ENCODE data around the gene PLK3.

GRCh38 chr1:44847845-44848244 is 47.7 kb downstream of the PLK3 start:
- TF ChIP-seq POLR2AphosphoS5 (IDR thresholded peaks at IDR 0.05) (no peak), CTCF (IDR thresholded peaks at IDR 0.05) (no peak), POLR2A (IDR thresholded peaks at IDR 0.05) (no peak), EP300 (IDR thresholded peaks at IDR 0.05; ENCODE audit: low read depth) (no peak)

All from transverse colon (tissue), 4 donors.